Activated CD8-positive, alpha-beta memory T cell treated with anti-CD3 and anti-CD28 coated beads for 4 hours (primary cell): ENCODE data around the gene UBIAD1.
"Not testable (repeated sequence)": the region's sequence is repeated elsewhere in the genome, so short reads cannot be mapped to it uniquely, and the experiment has no call there.

Source experiments
- DNase-seq, 2 donors: peaks; one replicate each; pipeline ENCODE4 v3.0.0-alpha.2; 2020; ENCODE audit warnings: low read depth in 2 of 2

The UBIAD1 gene

DNA sequence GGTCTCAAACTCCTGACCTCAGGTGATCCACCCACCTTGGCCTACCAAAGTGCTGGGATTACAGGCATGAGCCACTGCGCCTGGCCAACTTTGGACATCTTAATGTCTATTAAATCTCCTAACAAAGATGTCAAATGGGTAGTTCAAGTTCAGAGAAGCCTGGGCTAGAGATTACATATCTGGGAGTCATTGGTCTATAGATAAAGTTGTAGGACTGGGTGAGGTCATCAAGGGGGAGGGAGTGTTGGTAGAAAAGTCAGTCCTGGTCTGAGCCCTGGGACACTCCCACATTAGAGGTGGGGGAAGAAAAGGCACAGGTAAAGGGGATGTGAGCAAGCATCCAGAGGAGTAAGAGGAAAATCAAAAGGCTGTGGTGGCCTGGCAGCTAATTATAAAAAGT is 6.6 kb downstream of the UBIAD1 start:
- no peak for DNase-seq

DNA sequence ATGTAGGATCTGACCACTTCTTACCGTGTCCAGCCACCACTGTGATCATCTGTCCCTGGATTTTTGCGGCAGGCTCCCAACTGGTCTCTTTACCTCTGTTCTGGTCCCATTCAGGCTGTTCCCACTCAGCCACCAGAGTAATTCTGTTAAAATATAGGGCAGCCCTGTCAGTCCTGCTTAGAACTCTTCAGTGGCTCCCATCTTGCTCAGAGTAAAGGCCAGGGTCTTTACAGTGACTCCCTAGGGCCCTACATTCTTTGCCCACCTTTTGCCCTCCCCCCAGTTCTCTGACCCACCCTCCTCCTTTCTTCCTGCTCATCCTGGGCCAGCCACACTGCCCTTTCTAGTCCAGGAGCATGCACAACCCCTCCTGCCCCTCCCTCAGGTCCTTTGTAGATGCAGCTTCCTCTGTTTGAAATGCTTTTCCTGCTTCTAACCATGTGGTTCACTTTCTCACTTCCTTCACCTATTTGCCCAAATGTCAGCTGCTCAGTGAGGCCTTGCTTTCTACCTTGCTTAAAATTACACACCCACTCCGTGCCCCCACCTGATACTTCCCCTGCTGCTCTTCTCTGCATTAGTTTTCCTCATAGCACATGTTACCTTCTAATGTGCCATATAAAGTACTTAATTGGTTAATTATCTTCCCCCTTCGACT is 7.8 kb downstream of the UBIAD1 start:
- DNase-seq = no peak

DNA sequence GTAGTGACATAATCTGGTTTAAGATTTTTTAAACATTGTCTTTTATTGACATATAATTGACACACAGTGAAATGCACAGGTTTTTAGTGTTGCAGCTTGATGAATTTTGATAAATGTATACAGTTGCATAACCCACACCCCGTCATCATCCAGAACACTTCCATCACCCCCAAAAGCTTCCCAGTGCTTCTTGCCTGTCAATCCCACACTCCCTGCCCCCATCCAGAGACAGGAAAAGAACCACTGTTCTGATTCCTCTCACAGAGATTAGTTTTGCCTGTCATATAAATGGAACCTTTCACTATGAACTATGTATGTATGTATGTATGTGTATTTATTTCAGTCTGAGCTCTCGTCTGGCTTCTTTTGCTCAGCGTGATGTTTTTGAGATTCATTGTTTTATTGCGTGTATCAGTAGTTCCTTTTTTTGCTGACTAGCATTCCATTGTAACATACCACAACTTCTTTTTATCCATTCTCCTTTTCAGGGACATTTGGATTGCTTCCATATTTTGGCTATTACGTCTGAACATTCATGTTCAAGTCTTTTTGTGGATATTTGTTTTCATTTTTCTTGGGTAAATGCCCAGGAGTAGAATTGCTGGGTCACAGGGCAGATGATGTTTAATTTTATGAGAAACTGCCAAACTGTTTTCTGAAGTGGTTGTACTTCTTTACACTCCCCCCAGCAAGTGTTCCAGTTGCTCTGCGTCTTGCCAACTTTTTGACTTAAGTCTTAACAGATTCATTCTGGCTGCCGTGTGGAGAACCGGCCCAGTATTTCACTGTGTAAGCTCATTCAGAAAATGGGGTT is 8.7 kb downstream of the UBIAD1 start:
- no peak for DNase-seq

DNA sequence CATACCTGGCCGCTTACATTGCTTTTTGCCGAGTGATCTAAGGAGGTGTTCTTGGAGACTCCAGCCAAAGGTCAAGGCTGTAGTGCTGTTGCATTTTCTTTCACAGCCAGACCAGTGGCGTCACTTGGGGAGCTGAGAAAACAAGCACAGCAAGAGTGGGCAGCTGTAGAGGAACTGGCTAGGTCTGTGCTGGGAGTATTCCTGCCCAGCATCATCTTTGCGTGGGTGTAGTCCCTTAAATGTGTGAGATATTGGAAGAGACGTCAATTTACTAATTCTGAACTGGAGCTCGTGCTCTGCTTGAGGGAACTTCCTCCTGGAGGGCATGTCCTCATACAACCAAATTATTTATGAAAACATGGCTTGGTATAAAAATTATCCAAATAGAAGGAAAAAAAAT is 10.2 kb downstream of the UBIAD1 start:
- no peak for DNase-seq

DNA sequence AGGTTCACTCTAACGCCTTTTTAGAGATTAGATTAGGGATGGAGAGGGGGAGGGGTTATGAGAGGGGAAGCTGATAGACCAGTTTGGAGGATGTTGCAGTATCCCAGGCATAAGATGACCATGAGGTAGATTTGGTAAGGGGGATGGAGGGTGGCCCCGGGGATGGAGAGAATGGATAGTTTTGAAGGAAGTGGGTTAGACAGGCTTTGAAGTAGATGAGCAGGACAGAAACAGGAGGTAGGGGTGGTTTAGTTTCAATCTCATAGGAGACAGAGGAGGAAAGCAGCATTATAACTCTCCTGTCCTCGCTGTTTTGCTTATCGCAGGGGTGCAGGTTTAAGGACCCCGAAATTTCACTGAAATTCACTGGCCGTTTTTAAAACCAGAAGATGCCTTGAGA is 11.8 kb downstream of the UBIAD1 start:
- no peak for DNase-seq

DNA sequence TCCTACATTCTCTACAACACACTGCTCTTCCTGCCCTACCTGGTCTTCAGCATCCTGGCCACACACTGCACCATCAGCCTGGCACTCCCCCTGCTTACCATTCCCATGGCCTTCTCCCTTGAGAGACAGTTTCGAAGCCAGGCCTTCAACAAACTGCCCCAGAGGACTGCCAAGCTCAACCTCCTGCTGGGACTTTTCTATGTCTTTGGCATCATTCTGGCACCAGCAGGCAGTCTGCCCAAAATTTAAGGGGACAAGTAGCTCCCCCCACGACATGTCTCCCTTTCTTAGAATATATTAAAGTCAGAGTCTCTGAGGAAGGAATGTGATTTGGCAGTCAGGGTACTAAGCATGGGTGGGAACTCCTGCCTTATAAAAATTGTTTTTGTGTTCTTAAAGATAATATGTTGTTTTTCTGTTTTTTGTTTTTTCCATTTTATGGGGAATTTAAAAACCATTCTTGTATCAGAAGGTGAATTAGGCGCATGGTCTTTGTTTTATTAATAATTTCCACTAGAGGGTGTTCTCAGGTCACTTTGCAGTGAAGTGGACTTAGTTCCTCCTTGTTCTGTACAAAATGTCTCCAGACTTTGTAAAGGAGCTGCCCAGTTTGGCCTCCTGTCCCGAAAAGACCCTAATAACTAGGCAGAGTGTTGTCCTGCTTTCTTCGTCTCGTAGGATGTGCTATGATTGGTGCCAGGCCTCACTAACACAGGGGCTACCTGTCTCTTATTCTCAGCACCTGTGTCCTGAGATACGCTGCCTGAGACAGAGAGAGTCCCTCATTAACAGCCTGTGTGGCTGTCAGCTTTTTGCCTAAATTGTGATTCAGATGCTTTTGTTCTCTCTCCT is 13.1 kb downstream of the UBIAD1 start:
- no peak for DNase-seq

DNA sequence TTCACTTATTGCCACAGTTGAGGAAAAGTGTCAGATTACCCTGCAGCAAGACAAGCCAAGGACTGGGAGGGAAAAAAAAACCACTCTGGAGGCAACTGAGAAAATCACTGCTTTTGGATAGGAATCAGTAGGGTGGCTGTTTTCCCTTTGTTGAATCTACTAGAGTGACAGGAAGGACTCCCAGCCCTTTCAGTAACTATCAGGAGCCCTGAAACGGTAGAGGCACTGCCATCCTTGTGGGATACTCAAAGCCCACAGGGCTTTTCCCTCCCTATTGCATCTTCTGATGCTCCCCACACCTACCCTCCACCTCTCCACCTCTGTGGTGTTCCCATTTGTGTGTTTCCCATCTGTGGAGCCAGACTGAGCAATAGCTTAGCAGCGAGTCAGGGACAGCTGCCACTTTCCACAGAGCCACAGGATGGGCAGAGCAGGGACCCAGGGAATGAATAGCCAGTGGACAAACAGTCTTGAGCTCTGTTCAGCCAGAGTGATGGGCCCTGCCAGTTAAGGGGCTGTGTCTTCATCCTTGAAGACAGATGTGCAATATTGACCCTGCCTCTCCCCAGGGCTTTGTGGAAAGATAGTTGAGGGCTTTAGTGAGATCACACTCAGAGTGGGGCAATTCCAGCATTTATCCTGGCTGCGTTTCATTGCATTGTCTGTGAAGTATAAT is 13.9 kb downstream of the UBIAD1 start:
- no peak for DNase-seq

DNA sequence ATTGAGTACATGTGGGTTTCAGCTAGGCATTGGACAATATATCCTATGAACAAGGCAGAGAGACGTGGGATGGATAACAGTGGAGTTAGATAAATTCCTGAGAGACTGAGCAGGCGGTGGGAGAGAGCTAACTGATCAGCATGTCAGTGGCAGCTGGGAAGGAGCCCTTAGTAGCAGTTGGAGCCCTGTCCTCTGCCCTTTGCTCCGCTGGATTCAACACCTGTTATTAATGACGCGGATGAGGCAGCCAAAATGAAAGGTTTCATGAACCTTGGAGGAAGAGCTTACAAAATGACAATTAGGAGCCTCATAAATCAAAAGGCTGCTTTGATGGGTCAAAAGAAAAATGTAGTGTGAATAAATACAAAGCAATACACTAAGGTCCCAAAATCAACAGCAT is 16.1 kb downstream of the UBIAD1 start:
- no peak for DNase-seq

DNA sequence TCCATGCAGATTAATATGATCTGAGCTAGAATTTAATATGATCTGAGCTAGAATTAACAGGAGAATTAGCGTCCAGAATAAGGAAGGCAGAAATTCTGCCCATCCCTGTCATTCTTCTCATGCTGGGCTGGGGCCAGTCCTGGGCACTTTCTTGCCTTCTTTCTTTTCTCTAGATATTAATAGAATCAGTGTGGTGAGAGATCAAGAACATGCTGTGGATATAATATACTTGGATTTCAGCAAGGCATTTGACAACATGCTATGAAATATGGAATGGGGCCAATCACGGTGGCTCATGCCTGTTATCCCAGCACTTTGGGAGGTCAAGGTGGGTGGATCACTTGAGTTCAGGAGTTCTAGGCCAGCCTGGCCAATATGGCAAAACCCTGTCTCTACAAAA is 18.1 kb downstream of the UBIAD1 start:
- DNase-seq = no peak

DNA sequence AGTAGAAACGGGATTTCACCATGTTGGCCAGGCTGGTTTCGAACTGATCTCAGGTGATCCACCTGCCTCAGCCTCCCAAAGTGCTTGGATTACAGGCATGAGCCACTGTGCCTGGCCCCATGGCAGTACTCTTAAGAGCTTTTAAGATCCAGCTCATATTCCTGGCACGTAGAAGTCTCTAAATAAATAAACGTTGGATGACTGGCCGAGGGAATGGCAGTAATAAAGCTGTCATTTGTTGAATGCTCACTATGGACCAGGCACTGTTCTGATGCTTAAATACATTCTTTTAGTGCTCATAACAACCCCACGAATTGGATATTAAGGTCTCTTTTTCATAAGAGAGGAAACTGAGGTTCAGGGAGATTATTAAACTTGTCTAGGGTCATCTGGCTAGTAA is 20.9 kb downstream of the UBIAD1 start:
- no peak for DNase-seq

DNA sequence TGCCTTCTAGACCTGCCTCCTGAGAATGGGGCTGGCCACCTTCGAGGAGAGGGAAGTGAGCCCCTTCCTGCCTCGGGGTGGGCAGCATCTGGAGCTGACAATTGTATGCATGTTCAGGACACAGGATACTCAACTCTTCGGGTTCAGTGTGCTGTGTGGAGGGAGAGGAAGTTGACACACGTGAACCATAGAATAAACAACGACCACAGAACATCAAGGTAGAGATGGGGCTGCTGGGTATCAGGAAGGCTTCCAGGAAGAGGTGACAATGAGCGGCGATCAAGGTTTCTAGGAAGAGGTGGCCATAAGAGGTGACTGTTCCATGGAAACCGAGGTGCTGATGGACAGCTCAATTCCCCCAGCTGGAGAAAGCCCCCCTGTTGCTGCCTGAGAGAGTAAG is 22.0 kb downstream of the UBIAD1 start:
- no peak for DNase-seq

DNA sequence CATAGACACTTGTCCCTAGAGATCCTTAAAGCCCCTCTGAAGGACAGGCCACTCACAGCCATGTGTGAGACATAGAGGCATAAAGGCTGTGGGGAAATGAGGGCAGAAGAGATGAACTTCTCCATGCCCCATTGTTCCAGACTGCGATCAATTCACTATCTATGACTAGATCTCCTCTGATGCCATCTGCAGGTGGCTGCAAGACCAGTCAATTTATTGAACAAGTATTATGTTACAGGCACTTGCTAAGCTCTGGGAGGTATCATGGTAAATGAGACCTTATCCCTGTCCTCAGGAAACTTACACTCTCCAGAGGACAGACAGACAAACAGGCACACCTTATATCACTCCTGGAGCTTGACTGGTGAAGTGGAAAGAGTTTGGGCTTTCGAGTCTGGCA is 22.9 kb downstream of the UBIAD1 start:
- no peak for DNase-seq

DNA sequence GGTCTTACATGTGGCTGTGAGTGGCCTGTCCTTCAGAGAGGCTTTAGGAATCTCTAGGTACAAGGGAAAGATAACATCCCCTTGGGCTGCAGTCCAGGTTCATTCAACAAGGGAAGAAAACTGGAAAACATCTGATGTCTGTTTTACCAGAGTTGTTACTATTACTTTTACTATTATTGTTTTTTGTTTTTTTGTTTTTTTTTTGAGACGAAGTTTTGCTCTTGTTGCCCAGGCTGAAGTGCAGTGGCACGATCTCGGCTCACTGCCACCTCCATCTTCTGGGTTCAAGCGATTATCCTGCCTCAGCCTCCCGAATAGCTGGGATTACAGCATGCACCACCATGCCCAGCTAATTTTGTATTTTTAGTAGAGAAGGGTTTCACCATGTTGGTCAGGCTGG is 24.8 kb downstream of the UBIAD1 start:
- DNase-seq = not testable (repeated sequence)

DNA sequence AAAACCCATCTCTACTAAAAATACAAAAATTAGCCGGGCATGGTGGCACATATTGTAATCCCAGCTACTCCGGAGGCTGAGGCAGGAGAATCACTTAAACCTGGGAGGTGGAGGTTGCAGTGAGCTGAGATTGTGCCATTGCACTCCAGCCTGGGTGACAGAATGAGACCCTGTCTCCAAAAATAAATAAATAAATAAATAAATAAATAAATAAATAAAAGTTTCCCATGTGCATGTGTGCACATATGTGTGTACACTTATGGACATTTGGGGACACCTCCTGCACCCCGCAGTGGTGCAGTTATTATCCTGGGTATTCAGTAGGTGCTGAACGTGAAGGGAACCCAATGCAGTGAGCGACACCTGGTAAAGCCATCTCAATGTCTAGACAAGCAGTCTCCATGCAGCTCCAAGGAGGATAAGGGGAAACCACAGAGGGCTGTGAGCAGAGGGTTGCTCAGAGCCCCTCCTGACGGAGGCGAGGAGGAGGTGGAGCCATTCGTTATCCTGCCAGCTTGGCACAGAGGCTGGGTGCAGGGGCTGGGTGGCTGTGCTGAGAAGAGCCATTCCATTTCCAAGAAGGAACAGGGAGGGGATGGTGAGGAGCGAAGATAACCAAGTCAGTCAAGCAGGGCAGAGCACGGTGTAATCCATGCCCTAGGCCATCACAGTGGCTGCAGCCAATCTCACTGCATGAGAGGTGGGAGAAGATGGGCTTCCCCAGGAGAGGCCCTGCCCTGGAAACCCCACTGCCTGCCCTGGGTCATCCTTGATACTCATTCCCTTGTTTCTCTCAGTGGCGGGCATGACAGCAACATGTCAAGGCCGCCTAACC is 25.6 kb downstream of the UBIAD1 start:
- no peak for DNase-seq

DNA sequence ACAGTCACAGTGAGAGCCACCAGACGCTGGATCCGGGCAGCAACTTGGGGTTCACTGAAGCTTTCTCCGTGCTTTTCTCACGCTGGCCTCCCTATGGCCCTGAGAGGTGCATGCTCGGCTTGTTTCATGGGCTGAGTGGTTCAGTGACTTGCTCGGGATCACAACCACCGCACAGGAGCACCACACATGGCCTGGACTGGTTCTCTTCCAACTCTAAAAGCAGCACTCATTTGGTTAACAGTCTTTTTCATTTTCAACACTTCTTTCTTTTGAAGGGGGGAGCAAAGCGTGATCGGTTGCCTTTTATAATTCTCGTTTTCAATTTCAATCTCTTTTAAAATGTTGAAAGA is 26.2 kb downstream of the UBIAD1 start:
- no peak for DNase-seq

DNA sequence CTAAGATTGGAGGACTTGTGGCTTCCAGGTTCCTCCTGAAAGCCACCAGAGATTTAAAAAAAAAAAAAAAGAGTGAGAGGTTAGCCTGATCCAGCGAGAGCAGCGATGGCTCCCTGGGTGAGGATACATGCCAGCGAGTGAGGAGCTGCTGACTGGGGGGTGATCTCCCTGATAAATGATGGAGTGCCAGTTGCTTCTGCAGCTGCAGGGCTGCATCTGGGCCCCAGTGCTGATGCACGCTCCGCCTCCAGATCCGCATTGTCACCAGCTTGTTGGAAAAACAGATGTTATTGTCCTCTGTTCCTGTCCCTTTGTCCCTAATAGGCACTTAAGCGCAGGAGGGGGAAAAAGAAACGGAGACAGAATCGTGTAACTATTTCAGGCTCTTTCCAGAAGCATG is 28.6 kb downstream of the UBIAD1 start:
- DNase-seq = no peak

DNA sequence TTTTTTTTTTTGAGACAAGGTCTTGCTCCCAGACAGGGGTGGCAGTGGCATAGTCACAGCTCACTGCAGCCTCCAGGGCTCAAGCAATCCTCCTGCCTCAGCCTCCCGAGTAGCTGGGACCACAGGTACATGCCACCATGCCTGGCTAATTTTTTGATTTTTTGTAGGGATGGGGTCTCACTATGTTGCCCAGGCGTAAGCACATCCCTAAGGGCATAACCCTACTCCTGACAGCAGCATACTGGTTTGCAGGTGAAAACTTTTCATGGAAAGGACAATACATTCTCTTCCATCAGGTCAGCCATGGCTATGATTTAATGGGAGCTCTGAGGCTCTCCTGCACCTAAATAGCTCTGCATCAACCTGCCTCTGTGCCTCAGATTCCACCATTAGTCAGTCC is 29.4 kb downstream of the UBIAD1 start:
- DNase-seq = no peak

DNA sequence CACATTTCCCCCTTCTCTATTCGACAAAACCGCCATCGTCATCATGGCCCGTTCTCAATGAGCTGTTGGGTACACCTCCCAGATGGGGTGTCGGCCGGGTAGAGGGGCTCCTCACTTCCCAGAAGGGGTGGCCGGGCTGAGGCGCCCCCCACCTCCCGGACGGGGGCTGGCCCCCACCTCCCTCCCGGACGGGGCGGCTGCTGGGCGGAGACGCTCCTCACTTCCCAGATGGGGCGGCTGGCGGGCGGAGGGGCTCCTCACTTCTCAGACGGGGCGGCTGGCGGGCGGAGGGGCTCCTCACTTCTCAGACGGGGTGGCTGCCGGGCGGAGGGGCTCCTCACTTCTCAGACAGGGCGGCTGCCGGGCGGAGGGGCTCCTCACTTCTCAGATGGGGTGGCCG is 32.5 kb downstream of the UBIAD1 start:
- DNase-seq = not testable (repeated sequence)

DNA sequence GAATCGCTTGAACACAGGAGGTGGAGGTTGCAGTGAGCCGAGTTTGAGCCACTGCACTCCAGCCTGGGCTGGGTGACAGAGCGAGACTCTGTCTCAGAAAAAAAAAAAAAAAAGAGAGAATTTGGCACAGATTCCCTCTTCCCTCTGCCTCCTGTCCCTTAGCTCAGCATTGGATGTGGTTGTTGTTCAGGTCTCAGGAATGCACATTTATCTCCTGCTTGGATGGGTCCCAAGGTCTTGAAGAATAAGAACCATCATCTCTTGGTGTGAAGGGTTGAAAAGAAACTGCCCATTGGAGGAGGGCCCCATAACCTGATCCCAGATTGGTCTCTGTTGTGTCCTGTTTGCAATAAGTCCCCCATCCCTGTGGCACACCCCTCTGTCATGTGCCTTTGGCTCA is 34.9 kb downstream of the UBIAD1 start:
- DNase-seq = no peak

DNA sequence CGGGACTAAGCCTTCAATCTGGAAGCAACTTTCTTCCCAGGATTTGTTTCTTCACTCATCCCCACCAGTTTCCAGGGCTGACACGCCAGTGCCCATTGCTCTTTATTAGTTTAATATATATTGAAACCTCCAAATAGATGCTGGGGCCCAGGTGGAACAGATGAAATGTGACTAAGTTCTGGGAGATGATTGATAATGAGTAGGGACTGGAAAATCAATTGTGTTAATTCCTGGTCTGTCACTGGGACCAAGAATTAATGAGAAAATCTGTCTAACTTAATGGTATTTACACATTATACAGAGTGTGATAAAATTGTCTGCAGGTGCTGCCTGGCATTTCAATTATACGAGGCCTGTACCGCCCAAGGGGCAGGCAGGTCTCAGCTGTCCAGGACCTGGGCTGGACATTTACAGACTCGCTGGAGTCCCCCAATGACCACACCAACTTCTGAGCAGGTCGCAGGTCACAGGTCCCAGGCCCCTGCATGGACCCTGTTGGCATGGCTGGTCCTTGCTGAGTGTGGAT is 35.8 kb downstream of the UBIAD1 start:
- no peak for DNase-seq

DNA sequence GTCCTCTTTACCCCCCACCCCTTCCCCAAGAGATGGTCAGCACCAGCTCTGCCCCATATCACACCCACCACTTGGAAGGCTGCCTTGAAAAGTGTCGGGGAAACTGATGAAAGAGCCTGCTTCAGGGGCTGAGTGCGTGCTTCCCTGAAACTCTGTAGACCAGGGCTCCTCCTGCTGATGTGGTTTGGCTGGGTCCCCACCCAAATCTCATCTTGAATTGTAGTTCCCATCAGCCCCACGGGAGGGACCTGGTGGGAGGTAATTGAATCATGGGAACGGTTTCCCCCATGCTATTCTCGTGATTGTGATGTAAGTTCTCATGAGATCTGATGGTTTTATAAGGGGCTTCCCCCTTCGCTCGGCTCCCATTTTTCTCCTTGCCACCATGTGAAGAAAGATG is 36.4 kb downstream of the UBIAD1 start:
- DNase-seq = no peak
